ENCODE results near the gene ZNF846.
A peak's percentile ranks its signal among the peaks of the same experiment; 100 is the strongest.
"Not testable (repeated sequence)": the region's sequence is repeated elsewhere in the genome, so short reads cannot be mapped to it uniquely, and the experiment has no call there.

ZNF846 gene

DNA sequence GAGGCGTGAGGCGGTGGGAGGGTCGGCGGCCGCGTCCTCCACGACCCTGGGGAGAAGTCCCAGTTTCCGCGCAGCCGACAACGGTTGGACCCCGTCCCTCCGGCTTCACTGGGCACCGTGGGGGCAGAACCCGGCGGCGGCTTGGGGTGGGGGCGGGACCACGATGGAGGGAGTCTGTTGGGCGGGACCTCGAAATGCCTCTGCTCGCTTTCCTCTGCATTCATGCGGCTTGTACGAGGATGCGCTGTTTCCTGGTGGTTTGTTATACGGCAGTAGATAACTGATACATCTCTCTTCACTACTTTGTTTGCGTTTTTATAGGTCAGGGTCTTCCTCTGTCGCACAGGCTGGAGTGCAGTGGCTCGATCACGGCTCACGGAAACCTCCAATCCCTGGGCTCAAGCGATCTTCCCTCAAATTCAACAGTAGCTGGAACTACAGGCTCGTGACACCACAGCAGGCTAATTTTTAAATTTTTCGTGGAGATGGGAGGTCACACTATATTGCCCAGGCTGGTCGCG lies 24.6 kb upstream of the ZNF846 start:
- no peak for TF ChIP-seq EZH2phosphoT487 (IDR thresholded peaks at IDR 0.05; ENCODE audit: borderline replicate concordance, low read length)
- TF ChIP-seq, protein P1, sequence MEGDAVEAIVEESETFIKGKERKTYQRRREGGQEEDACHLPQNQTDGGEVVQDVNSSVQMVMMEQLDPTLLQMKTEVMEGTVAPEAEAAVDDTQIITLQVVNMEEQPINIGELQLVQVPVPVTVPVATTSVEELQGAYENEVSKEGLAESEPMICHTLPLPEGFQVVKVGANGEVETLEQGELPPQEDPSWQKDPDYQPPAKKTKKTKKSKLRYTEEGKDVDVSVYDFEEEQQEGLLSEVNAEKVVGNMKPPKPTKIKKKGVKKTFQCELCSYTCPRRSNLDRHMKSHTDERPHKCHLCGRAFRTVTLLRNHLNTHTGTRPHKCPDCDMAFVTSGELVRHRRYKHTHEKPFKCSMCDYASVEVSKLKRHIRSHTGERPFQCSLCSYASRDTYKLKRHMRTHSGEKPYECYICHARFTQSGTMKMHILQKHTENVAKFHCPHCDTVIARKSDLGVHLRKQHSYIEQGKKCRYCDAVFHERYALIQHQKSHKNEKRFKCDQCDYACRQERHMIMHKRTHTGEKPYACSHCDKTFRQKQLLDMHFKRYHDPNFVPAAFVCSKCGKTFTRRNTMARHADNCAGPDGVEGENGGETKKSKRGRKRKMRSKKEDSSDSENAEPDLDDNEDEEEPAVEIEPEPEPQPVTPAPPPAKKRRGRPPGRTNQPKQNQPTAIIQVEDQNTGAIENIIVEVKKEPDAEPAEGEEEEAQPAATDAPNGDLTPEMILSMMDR (IDR thresholded peaks at IDR 0.05; ENCODE audit: low read depth, low read length, poor library complexity, severe bottlenecking), result no peak
- peak overlapping the region; percentile 99 for H3K4me2 ChIP-seq (ENCODE audit: low read length)
- peaks cover 8% of the 10 kb centered on the region for H3F3A ChIP-seq (ENCODE audit: control insufficient read depth, insufficient read depth)
- H3K9me3 ChIP-seq (ENCODE audit: control insufficient read depth, insufficient read depth, low read length), result no peaks in the 10 kb centered on the region
- no peaks in the 10 kb centered on the region for H3K9me2 ChIP-seq (replicated peaks; ENCODE audit: control insufficient read depth, low read length)
- H3K4me1 ChIP-seq (ENCODE audit: control insufficient read depth, low read length), result peaks cover 16% of the 10 kb centered on the region
- no peaks in the 10 kb centered on the region for H3K79me2 ChIP-seq (ENCODE audit: control insufficient read depth, low read length)
- no peaks in the 10 kb centered on the region for H4K20me1 ChIP-seq (ENCODE audit: control insufficient read depth, insufficient read depth, low read depth, low read length)
- peak overlapping the region; percentile 41; the same call in 1 of the 2 replicates for H3K27ac ChIP-seq (ENCODE audit: low read depth, low read length)
- no peaks in the 10 kb centered on the region for H3K36me3 ChIP-seq (ENCODE audit: control insufficient read depth, low read length)
- peak overlapping the region; percentile 96 for H3K4me3 ChIP-seq (ENCODE audit: low read length)
- H3K27me3 ChIP-seq (ENCODE audit: control insufficient read depth, low read length), result no peaks in the 10 kb centered on the region

DNA sequence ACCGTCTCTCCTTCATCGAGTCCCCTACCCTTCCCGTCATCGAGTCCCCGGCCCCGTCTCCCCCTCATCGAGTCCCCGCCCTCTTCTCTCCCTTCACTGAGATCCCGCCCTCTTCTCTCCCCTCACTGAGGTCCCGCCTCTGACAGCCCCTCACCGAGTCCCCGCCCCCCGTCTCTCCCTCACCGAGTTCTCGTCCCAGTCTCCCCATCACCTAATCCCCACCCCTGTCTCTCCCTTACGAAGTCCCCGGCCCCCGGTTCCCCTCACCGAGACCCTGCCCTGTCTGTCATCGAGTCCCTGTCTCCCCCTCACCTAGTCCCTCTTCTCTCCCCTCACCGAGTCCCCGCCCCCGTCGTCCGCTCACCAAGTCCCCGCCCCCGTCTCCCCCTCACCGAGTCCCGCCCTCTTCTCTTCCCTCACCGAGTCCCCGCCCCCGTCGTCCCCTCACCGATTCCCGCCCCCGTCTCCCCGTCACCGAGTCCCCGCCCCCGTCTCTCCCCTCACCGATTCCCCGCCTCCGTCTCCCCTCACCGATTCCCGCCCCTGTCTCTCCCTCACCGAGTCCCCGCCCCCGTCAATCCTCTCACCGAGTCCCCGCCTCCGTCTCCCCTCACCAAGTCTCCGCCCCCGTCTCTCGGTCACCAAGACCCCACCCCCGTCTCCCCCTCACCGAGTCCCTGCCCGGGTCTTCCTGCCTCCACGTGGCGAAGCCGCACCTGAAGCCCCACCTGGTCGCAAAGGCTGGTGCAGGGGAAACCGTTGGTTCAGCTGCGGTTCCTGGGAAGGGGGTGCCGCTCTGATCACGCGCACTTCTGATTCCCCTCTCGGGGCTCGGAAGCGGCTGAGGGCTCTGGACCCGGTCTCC lies 23.9 kb upstream of the ZNF846 start:
- Histone ChIP-seq H3K27me3 (ENCODE audit: control insufficient read depth, low read length) (no peaks in the 10 kb centered on the region), H3K79me2 (ENCODE audit: control insufficient read depth, low read length) (no peaks in the 10 kb centered on the region), H3F3A (ENCODE audit: control insufficient read depth, insufficient read depth) (peaks cover 8% of the 10 kb centered on the region), H3K27ac (ENCODE audit: low read depth, low read length) (peak overlapping the region; percentile 41), H4K20me1 (ENCODE audit: control insufficient read depth, insufficient read depth, low read depth, low read length) (no peaks in the 10 kb centered on the region), H3K4me2 (ENCODE audit: low read length) (peak overlapping the region; percentile 99), H3K9me3 (ENCODE audit: control insufficient read depth, insufficient read depth, low read length) (no peaks in the 10 kb centered on the region), H3K9me2 (replicated peaks; ENCODE audit: control insufficient read depth, low read length) (no peaks in the 10 kb centered on the region), H3K4me1 (ENCODE audit: control insufficient read depth, low read length) (peaks cover 16% of the 10 kb centered on the region), H3K36me3 (ENCODE audit: control insufficient read depth, low read length) (no peaks in the 10 kb centered on the region), H3K4me3 (ENCODE audit: low read length) (peak overlapping the region; percentile 96)
- TF ChIP-seq EZH2phosphoT487 (IDR thresholded peaks at IDR 0.05; ENCODE audit: borderline replicate concordance, low read length), result no peak
- TF ChIP-seq, protein P1 (IDR thresholded peaks at IDR 0.05; ENCODE audit: low read depth, low read length, poor library complexity, severe bottlenecking), result no peak

DNA sequence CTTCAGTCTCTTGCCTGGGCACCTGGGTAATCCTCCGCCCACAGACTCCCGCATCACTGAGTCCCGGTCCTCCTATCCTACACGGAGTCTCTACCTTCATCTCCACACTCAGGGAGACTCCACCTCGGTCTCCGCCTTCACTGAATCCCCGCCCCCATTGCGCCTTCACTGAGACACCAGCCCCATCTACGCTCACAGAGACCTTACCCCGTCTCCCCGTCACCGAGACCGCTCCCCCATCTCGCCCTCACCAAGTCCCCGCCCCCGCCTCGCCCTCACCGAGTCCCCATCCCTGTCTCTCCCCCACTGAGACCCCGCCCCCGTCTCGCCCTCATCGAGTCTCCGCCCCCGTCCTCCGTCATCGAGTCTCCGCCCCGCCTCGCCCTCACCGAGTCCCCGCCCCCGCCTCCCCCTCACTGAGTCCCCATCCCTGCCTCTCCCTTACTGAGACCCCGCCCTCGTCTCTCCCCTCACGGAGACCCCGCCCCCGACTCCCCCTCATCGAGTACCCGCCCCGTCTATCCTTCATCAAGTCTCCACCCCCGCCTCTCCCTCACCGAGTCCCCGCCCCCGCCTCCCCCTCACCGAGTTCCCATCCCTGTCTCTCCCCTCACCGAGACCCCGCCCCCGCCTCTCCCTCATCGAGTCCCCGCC lies 23.1 kb upstream of the ZNF846 start:
- Histone ChIP-seq H3K4me3 (ENCODE audit: low read length) (peak overlapping the region; percentile 96), H3K4me2 (ENCODE audit: low read length) (peak overlapping the region; percentile 99), H3K9me3 (ENCODE audit: control insufficient read depth, insufficient read depth, low read length) (no peaks in the 10 kb centered on the region), H3K36me3 (ENCODE audit: control insufficient read depth, low read length) (no peaks in the 10 kb centered on the region), H3F3A (ENCODE audit: control insufficient read depth, insufficient read depth) (peaks cover 8% of the 10 kb centered on the region), H3K9me2 (replicated peaks; ENCODE audit: control insufficient read depth, low read length) (no peaks in the 10 kb centered on the region), H3K27me3 (ENCODE audit: control insufficient read depth, low read length) (no peaks in the 10 kb centered on the region), H3K27ac (ENCODE audit: low read depth, low read length) (peak overlapping the region; percentile 40), H3K4me1 (ENCODE audit: control insufficient read depth, low read length) (peaks cover 16% of the 10 kb centered on the region), H4K20me1 (ENCODE audit: control insufficient read depth, insufficient read depth, low read depth, low read length) (no peaks in the 10 kb centered on the region), H3K79me2 (ENCODE audit: control insufficient read depth, low read length) (no peaks in the 10 kb centered on the region)
- no peak for TF ChIP-seq EZH2phosphoT487 (IDR thresholded peaks at IDR 0.05; ENCODE audit: borderline replicate concordance, low read length)
- TF ChIP-seq, protein P1 (IDR thresholded peaks at IDR 0.05; ENCODE audit: low read depth, low read length, poor library complexity, severe bottlenecking), result no peak

DNA sequence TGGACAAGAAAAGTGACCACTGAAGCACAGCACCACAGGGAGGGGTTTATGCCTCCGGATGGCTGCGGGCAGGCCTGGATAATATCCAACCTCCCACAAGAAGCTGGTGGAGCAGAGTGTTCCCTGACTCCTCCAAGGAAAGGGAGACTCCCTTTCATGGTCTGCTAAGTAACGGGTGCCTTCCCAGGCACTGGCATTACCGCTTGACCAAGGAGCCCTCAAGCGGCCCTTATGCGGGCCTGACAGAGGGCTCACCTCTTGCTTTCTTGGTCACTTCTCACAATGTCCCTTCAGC lies 22.5 kb upstream of the ZNF846 start:
- H3K4me3 ChIP-seq (ENCODE audit: low read length), result peak overlapping the region; percentile 70
- not testable (repeated sequence) for H3K9me3 ChIP-seq (ENCODE audit: control insufficient read depth, insufficient read depth, low read length); H3K9me2 ChIP-seq (replicated peaks; ENCODE audit: control insufficient read depth, low read length); H3K27me3 ChIP-seq (ENCODE audit: control insufficient read depth, low read length); H3K36me3 ChIP-seq (ENCODE audit: control insufficient read depth, low read length); H3K79me2 ChIP-seq (ENCODE audit: control insufficient read depth, low read length); H4K20me1 ChIP-seq (ENCODE audit: control insufficient read depth, insufficient read depth, low read depth, low read length); H3F3A ChIP-seq (ENCODE audit: control insufficient read depth, insufficient read depth); H3K27ac ChIP-seq (ENCODE audit: low read depth, low read length)
- H3K4me2 ChIP-seq (ENCODE audit: low read length), result peak overlapping the region; percentile 67
- peaks cover 20% of the 10 kb centered on the region for H3K4me1 ChIP-seq (ENCODE audit: control insufficient read depth, low read length)

DNA sequence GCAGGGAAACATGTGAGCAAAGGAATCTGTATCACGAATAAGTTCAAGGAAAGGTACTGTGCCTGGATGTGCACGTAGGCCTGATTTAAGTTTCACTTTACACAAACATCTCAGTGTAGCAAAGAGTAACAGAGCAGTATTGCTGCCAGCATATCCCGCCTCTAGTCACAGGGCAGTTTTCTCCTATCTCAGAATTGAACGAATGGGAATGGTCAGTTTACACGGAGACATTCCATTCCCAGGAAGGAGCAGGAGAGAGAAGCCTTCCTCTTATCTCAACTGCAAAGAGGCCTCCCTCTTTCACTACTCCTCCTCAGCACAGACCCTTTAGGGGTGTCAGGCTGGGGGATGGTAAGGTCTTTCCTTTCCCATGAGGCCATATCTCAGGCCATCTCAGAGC lies 21.0 kb upstream of the ZNF846 start:
- peaks cover 23% of the 10 kb centered on the region for H3K4me1 ChIP-seq (ENCODE audit: control insufficient read depth, low read length)
- H3K79me2 ChIP-seq (ENCODE audit: control insufficient read depth, low read length); H3K36me3 ChIP-seq (ENCODE audit: control insufficient read depth, low read length); H3K27me3 ChIP-seq (ENCODE audit: control insufficient read depth, low read length); H3K9me2 ChIP-seq (replicated peaks; ENCODE audit: control insufficient read depth, low read length); H3K27ac ChIP-seq (ENCODE audit: low read depth, low read length); H4K20me1 ChIP-seq (ENCODE audit: control insufficient read depth, insufficient read depth, low read depth, low read length); H3F3A ChIP-seq (ENCODE audit: control insufficient read depth, insufficient read depth); H3K9me3 ChIP-seq (ENCODE audit: control insufficient read depth, insufficient read depth, low read length); H3K4me3 ChIP-seq (ENCODE audit: low read length); H3K4me2 ChIP-seq (ENCODE audit: low read length): not testable (repeated sequence)
